Measurements from ENCODE around the gene CAP2.
"Not testable (repeated sequence)": the region's sequence is repeated elsewhere in the genome, so short reads cannot be mapped to it uniquely, and the experiment has no call there.

CAP2 gene

DNA sequence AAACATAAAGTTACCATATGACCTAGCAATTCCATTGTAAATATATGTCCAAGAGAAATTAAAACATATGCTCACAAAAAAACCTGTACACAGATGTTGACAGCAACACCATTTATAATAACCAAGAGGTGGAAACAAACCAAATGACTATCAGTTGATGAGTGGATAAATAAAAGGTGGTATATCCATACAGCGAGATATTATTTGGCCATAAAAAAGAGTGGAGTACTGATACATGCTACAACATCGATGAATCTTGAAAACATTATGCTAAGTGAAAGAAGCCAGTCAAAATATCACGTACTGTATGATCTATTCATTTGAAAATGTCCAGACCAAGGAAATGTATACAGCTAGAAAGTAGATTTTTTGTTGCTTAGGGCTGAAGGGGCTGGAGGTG is 2.9 kb downstream of the CAP2 start:
- no peak for DNase-seq (ENCODE audit: low spot score)

- DNase-seq (ENCODE audit: low spot score), result no peak
Observed at GRCh38 chr6:17397764-17398194, 4.4 kb downstream of the CAP2 start.

DNA sequence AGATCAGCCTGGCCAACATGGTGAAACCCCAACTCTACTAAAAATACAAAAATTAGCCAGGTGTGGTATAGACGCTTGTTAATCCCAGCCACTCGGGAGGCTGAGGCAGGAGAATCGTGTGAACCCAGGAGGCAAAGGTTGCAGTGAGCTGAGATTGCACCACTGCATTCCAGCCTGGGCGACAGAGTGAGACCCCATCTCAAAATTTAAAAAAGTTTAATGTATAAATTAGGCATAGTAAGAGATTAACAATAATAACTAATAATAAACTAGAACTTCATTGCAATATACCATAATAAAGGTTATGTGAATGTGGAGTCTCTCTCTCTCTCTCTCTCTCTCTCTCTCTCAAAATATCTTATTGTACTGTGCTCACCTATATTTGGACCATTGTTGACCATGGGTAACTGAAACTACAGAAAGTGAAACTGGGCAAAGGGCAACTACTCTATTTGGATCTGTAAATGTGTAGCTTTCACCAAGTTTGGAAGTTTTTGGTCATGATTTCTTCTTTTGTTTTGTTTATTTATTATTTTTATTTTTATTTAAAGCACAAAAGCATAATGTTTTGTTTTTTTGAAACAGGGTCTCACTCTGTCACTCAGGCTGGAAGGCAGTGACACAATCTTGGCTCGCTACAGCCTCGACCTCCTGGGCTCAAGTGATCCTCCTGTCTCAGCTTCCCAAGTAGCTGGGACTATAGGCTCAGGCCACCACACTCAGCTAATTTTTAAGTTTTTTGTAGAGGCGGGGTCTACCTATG is 12.0 kb downstream of the CAP2 start:
- not testable (repeated sequence) for DNase-seq (ENCODE audit: low spot score)

DNA sequence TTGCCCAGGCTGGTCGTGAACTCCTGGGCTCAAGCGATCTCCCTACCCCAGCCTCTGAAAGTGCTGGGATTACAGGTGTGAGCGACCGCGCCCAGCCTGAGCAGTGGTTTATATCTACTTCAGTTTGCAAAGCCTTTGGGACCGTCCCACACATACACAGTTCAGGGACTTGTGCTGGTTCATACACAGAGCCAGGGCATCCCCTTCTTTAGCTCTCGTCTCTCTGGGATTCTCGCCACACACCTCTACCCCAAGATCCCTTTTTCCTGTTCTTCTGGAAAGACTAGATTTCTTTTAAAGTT is 12.5 kb downstream of the CAP2 start:
- no peak for DNase-seq (ENCODE audit: low spot score)

DNA sequence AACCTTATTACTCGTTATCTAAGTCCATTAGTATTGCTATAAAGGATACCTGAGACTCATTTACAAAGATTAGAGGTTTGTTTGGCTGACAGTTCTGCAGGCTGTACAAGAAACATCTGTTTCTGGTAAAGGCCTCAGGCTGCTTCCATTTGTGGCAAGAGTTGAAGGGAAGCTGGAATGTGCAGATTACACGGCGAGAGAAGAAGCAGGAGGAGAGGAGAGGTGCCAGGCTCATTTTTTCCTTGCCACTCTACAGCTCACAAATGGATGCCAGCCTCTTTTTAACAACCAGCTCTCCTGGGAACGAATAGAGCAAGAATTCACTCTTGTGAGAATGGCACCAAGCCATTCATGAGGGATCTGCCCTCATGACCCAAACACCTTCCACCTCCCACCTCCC is 14.7 kb downstream of the CAP2 start:
- no peak for DNase-seq (ENCODE audit: low spot score)

- DNase-seq (ENCODE audit: low spot score), result no peak
Observed at GRCh38 chr6:17410281-17410680, 16.9 kb downstream of the CAP2 start.

DNA sequence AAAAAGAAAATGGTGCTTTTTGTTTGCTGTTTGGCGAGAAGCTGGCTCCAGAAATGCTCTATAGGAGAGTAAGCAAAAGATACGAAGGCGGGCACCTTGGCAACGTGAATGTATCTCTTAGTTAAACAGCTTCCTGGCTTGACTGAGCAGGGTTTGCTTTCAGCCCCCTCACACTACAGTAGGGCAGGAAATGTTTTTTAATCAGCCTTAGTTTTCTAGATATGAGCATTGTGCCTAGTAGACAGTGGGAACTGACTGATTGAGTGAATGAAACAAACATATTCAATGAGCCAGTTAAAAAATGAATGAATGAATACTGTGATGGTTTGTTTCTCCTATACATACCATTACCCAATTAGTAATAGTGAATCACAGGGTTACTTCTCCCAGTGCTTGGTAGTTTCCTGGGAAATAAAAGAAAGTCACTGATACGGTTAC is 19.9 kb downstream of the CAP2 start:
- DNase-seq (ENCODE audit: low spot score), result peak; percentile 53

GRCh38 chr6:17414395-17414794 is 21.0 kb downstream of the CAP2 start:
- DNase-seq (ENCODE audit: low spot score), result not testable (repeated sequence)

- no peak for DNase-seq (ENCODE audit: low spot score)
Observed at GRCh38 chr6:17415321-17415720, 21.9 kb downstream of the CAP2 start.

DNA sequence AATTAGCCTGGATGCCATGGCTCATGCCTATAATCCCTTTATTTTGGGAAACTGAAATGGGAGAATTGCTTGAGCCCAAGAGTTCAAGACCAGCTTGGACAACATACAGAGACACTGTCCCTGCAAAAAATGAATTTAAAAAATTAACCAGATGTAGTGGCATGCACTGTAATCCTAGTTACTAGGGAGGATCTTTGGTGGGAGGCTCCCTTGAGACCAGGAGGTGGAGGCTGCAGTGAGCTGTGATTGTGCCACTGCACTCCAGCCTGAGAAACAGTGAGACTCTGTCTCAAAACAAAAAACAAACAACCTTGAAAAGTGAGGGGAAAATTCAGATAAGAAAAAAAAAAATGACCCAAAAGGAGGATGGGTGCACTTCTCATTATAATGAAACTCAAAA is 23.4 kb downstream of the CAP2 start:
- no peak for DNase-seq (ENCODE audit: low spot score)

DNA sequence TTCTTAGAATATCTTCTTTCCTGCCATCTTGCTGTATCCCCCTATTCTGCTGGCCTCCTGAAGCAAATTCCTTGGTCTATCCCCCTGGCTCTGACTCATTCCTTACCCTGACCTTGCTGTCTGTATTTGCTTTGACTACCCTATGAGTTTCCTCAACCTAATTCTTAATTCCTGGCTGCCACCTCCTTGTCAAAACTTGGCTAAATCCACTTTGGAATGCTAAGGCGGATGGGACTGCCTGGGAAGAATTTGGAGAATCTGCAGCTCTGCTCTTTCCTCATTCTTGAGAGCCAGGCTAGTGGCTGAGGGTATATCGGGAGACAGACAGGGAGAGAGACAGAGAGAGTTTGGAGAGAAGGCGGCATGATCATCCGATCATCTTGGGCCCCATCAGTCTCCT is 24.4 kb downstream of the CAP2 start:
- peak; percentile 78 for DNase-seq (ENCODE audit: low spot score)

- no peak for DNase-seq (ENCODE audit: low spot score)
Observed at GRCh38 chr6:17418281-17419188, 25.1 kb downstream of the CAP2 start.

- no peak for DNase-seq (ENCODE audit: low spot score)
Observed at GRCh38 chr6:17419189-17419575, 25.8 kb downstream of the CAP2 start.

DNA sequence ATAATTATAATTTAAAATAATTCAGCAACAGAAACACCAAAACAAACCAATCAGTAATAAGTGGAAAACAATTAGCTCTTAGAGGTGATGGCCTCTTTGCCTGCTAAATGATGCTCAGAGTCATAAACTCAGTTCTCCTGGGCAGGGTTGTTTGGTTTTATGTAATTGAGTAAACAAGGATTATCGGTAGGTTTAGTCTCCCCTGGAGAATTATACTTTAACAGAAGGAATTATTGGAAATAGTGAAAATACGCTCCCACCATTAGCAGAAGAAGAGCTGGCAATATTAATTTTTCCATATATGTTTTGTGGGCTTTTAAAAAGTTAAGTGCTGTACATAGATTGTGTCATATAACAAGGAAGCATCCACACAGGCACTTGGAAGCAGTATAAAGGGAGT is 27.0 kb downstream of the CAP2 start:
- no peak for DNase-seq (ENCODE audit: low spot score)

DNA sequence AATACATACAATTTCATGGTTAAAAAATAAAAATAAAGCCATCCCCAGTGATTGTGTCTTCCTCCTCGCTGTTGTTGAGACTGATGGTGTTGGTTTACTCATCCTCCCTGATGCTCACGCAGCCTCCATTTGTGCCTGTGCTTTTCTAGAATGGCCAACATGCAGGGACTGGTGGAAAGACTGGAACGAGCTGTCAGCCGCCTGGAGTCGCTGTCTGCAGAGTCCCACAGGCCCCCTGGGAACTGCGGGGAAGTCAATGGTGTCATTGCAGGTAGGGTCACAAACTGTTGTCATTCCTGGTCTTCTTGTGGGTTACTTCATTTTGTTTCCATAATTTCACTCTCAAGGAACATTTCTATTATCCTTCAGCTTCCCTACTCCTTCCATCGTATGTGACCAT is 28.0 kb downstream of the CAP2 start:
- no peak for DNase-seq (ENCODE audit: low spot score)

- DNase-seq (ENCODE audit: low spot score), result no peak
Observed at GRCh38 chr6:17423026-17423425, 29.6 kb downstream of the CAP2 start.

DNA sequence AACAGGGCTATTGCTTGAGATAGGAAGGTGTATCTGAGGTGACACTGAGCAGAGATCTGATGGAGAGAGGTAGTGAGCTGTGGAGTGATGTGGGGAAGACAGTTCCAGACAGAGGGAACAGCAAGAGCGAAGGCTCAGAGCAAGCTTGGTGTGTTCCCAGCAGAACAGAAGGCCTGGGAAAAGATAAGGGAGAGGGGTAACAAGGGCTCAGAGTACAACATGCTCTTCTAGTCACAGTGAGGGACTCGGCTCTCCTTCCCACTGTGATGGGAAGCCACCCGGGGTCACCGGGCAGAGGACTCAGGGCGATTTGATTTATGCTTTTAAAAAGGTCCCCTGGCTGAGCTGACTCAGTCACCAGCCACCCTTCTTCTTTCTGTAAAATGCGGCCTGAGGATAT is 33.7 kb downstream of the CAP2 start:
- DNase-seq (ENCODE audit: low spot score), result no peak

DNA sequence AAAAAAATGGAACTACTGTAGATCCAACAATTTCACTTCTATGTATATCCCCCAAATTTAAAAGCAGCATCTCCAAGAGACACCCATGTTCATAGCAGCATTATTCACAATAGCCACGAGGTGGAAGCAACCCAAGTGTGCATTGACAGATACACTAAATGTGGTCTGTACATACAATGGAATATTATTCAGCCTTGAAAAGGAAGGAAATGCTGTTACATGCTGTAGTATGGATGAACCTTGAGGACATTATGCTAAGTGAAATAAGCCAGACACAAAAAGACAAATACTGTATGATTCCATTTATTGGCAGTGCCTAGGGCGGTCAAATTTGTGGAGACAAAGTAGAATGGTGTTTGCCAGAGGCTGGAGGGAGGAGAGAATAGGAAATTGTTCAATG is 34.2 kb downstream of the CAP2 start:
- DNase-seq (ENCODE audit: low spot score), result no peak

- DNase-seq (ENCODE audit: low spot score), result not testable (repeated sequence)
Observed at GRCh38 chr6:17428595-17429120, 35.3 kb downstream of the CAP2 start.

- DNase-seq (ENCODE audit: low spot score), result no peak
Observed at GRCh38 chr6:17429383-17430061, 36.1 kb downstream of the CAP2 start.

DNA sequence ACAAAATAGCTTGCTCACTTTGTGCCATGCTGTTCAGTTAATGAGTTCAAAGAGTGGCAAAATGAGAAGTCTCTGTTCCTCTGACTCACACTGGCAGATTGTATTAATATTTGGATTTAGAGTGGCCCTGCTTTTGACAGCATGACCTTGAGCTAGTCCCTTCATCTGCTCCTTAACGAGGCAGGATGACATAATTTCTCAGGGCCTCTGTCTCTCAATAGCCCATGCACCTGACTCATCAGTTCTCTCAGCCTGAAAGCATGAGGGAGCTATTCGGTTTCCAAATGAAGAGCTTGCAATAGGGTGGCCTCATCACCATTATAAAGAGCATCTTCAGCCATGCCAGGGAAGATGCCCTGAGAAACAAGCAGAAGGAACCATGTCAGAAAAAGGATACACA is 38.2 kb downstream of the CAP2 start:
- peak; percentile 49 for DNase-seq (ENCODE audit: low spot score)

- no peak for DNase-seq (ENCODE audit: low spot score)
Observed at GRCh38 chr6:17432356-17432755, 39.0 kb downstream of the CAP2 start.

Measured in AG08396 (cell line).